ENCODE measurements around the gene HSPG2. TPM values are rescaled to one million over a fixed set of nuclear protein-coding genes. Genes with fewer than 3 reads are reported as not detected.

Gene HSPG2
- total RNA-seq, result 173 and 315 TPM in 2 replicates

DNA sequence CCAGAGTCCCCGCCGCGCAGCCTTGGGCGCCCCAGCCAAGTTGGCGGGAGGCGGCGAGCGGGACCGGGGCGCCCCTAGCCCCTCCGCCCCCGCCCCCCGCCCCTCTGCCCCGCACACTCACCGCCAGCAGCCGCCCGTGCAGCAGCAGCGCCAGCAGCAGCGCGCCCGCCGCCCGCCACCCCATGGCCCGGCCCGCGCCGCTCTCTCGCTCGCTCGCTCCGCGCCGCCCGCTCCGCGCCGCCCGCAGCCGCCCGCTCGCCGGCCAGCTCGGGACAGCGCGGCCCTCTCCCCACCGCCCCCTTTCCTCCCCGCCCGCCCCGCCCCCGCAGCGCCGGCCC is at the start of gene HSPG2:
Gene HSPG2 (minus strand): TSS at position 277 of the 338 bp plus-strand sequence. CDS start 93 bp downstream, at position 184.

DNA sequence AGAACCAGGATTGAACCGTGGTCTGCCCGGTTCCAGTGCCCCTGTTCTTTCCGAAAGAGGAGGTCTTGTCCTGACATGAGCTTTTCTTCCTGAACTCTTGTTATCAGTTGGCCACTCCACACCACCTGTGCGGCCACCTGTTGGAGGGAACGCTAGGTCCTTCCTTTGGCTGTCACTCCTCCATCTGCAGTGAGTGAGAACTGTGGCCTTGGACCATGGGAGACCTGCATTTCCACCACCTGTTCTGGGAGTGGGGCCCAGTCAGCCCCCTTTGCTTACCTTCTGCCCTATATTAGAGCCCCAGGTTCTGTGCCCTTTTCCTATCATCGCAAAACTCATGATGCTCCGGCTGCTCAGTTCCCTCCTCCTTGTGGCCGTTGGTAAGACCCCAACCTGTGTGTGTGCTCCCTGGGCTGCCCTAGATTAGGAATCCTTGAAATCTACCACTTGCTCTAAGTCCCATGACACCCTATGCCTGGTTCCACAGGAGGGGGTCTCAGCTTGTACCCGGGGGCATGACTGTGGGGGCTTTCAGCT is 39.7 kb upstream of the HSPG2 start, which contains the start of gene CELA3B:
Gene CELA3B (plus strand): TSS at position 320 of the 537 bp plus-strand sequence. CDS start 18 bp downstream, at position 338.

DNA sequence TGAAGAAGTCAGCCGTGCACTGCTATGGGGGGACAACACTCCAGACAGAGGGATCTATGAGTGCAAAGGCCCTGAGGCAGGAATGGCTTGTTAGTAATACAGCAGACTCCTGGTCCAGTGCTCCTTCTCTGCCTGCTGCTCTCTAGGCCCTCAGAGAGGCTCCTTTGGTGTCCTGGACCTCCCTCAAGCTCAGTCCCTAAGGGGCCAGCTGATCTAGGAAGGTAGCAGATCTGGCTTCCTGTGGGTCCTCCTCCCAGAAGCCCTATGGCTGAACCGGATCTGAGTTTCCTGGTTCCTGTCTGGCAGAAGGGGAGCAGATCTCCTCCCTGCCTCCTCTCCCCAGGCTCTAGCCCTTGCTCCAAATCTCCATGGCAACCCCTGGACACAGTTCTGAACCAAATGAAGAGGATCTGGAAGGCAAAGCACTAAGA is 125.2 kb downstream of the HSPG2 start, which contains the start of gene LDLRAD2:
Gene LDLRAD2 (plus strand): TSS at position 391 of the 431 bp plus-strand sequence. CDS start 187 bp downstream, outside the sequence.

DNA sequence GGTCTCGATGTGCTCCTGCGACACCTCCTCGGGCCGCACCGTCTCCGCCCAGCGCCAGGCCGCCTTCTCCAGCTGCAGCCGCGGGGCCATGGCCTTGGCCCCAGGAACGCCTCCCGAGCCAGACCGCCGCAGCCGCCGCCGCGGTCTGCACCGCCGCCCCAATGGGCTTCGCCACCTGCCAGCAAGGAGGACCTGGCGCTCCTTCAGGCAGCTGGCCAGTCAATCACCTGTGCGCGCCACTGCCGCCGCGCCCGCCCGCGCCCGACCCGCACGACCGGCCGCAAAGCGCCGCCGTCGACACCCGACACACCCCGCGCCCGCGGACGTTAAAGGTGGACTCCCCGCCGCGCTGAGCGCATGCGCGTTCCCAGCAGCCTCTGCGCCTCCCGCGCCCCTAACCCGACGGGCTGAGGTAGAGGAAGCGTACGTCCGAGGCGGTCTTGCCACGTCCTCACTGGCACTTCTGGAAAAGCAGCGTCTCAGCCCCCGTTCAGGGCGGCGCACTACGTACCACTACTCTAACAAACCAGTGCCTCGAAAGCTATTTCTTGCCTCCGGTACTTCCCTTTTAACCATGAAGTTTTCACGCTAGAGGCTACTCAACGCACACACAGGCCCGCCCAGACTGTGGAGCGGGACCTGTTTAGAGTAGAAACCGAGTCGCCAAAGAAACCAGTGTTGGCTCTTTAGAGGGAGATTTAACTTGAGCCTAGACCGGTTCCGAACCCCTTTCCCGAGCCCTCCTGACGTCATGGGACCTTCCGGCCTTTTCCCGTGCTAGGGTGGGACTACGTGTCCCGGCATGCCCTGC is 154.0 kb downstream of the HSPG2 start, which contains the start of gene USP48:
Gene USP48 (minus strand): TSS at position 282 of the 811 bp plus-strand sequence. CDS start 192 bp downstream, at position 90.

Other genes with a start within 250 kb of the HSPG2 start
- 40.4 and 43.8 TPM in 2 replicates for gene USP48, start 154.2 kb downstream of the HSPG2 start, total RNA-seq
- not detected in 2 replicates for gene LDLRAD2, start 125.0 kb downstream of the HSPG2 start, total RNA-seq
- gene CELA3B, start 39.7 kb upstream of the HSPG2 start, total RNA-seq, result not detected in 2 replicates
- not detected in 2 replicates for gene CELA3A, start 64.3 kb upstream of the HSPG2 start, total RNA-seq
- gene CDC42, start 115.4 kb upstream of the HSPG2 start, total RNA-seq, result 396 and 476 TPM in 2 replicates
- under 0.01 TPM in 1 of 2 replicates, not detected in the other for gene WNT4, start 205.8 kb upstream of the HSPG2 start, total RNA-seq

All from aortic smooth muscle cell (primary cell).